K562 (cell line): ENCODE measurements around the gene YPEL2. TPM values are rescaled to one million over a fixed set of nuclear protein-coding genes. Genes with fewer than 3 reads are reported as not detected.
A peak's percentile ranks its signal among the peaks of the same experiment; 100 is the strongest.

Source experiments
- ATAC-seq: fragments of 200-7000 bp; cut with Tn5 transposase; 3 replicates; pipeline ENCODE4 v1.9.1; 2020; ENCODE audit warnings: moderate library complexity
- BruUV-seq: library from RNA; stranded (reverse); fragments of 400-500 nt; replicated peaks from 2 replicates; lab custom pipeline; 2021; lab: Mats Ljungman, UMichigan
- CTCF ChIA-PET: fragments of 300-600 bp; formaldehyde crosslinking; extraction: SDS; loops from one replicate; lab custom pipeline; 2021; ENCODE audit warnings: low intra/inter-chr PET ratio; lab: Yijun Ruan, JAX
- POLR2A ChIA-PET: fragments of 300-600, 350-650 bp; sonication (Branson Sonifier 250); formaldehyde crosslinking; extraction: SDS; loops from one replicate; lab custom pipeline; 2021; ENCODE audit warnings: antibody characterized with exemption, inconsistent platforms; lab: Yijun Ruan, JAX
- DNase-seq, 4 experiments: peaks; one replicate each; pipeline versions ENCODE4 v3.0.0 to v3.0.0-alpha.2; 2011 to 2018; ENCODE audit warnings: low spot score in 3 of 4, mixed read lengths in 3 of 4; ENCODE audit errors: extremely low read depth in 1 of 4
- FAIRE-seq: peaks from 2 replicates; lab custom pipeline; 2011; peaks lifted over from hg19 to GRCh38; lab: Jason Lieb, UNC
- H2AFZ ChIP-seq: 2 replicates; pipeline ENCODE4 v1.6.0; 2011; ENCODE audit warnings: low read depth, low read length, control low read depth, inconsistent platforms
- H3K27ac ChIP-seq: fragments of 200-600 bp; 3 replicates; pipeline ENCODE4 v1.8.0; 2011; ENCODE audit warnings: low read depth, mild to moderate bottlenecking, control low read depth, inconsistent platforms, low read length, moderate library complexity, mixed read lengths; ENCODE audit errors: extremely low read depth
- H3K27me3 ChIP-seq, 2 experiments: fragments of 300-600 bp in 1 of 2; 2 replicates in 1 of 2; 3 replicates in 1 of 2; pipeline versions ENCODE4 v1.6.0 to v1.8.0; 2011; ENCODE audit warnings: inconsistent platforms in 2 of 2, low read length in 2 of 2, mild to moderate bottlenecking in 1 of 2, mixed read lengths in 1 of 2, moderate library complexity in 1 of 2; ENCODE audit not compliant: control insufficient read depth in 2 of 2, insufficient read depth in 2 of 2
- H3K36me3 ChIP-seq: fragments of 300-600 bp; 3 replicates; pipeline ENCODE4 v1.8.0; 2011; ENCODE audit warnings: mild to moderate bottlenecking, low read length, inconsistent platforms; ENCODE audit not compliant: control insufficient read depth, insufficient read depth
- H3K4me1 ChIP-seq, 2 experiments: fragments of 200-600 bp in 1 of 2; replicated peaks in 1 of 2; 2 replicates in 1 of 2; 3 replicates in 1 of 2; pipeline versions ENCODE4 v1.5.1 to v1.8.0; 2011; ENCODE audit warnings: inconsistent platforms in 2 of 2, low read length in 2 of 2, mild to moderate bottlenecking in 1 of 2, mixed read lengths in 1 of 2, moderate library complexity in 1 of 2; ENCODE audit not compliant: control insufficient read depth in 2 of 2, insufficient read depth in 2 of 2
- H3K4me2 ChIP-seq: 2 replicates; pipeline ENCODE4 v1.6.1; 2011; ENCODE audit warnings: low read length, control low read depth, inconsistent platforms, mixed read lengths; ENCODE audit not compliant: insufficient read depth
- H3K4me3 ChIP-seq: fragments of 200-600 bp; sonication (generic), shearing (Covaris generic); 2 replicates; pipeline ENCODE4 v1.5.1; 2016; ENCODE audit warnings: control low read depth, inconsistent platforms
- H3K79me2 ChIP-seq: fragments of 200-600 bp; 3 replicates; pipeline ENCODE4 v1.8.0; 2011; ENCODE audit warnings: low read length, inconsistent platforms; ENCODE audit not compliant: control insufficient read depth, insufficient read depth
- H3K9ac ChIP-seq, 2 experiments: 2 replicates each; pipeline versions ENCODE4 v1.6.0 to v1.6.1; 2011; ENCODE audit warnings: low read depth in 2 of 2, low read length in 2 of 2, control low read depth in 1 of 2, inconsistent platforms in 1 of 2, mild to moderate bottlenecking in 1 of 2, mixed read lengths in 1 of 2; ENCODE audit not compliant: insufficient read depth in 1 of 2
- H3K9me1 ChIP-seq: one replicate; pipeline ENCODE4 v1.6.0; 2011; ENCODE audit warnings: inconsistent platforms, mild to moderate bottlenecking, low read length, moderate library complexity; ENCODE audit not compliant: control insufficient read depth, insufficient read depth
- H3K9me3 ChIP-seq: replicated peaks from 2 replicates; pipeline ENCODE4 v1.5.1; 2011; ENCODE audit warnings: low read depth, low read length, inconsistent platforms; ENCODE audit not compliant: control insufficient read depth, insufficient read depth
- H4K20me1 ChIP-seq: replicated peaks from 2 replicates; pipeline ENCODE4 v1.6.1; 2011; ENCODE audit warnings: low read length, inconsistent platforms, mixed read lengths; ENCODE audit not compliant: control insufficient read depth, insufficient read depth
- BACH1 ChIP-seq: fragments of 200-800 bp; sonication (Bioruptor generic); IDR thresholded peaks from 2 replicates; pipeline ENCODE4 v1.6.1; 2016; ENCODE audit warnings: missing genetic modification characterization, missing compliant biosample characterization
- DPF2 ChIP-seq: fragments of 450-650 bp; IDR thresholded peaks from 2 replicates; pipeline ENCODE4 v1.6.1; 2016
- HMGN3 ChIP-seq: IDR thresholded peaks from 2 replicates; pipeline ENCODE4 v1.6.1; 2011; ENCODE audit warnings: borderline replicate concordance, low read depth, mild to moderate bottlenecking, mixed read lengths, low read length; ENCODE audit not compliant: insufficient read length; ENCODE audit errors: extremely low read depth
- RFX1 ChIP-seq: fragments of 450-650 bp; IDR thresholded peaks from 2 replicates; pipeline ENCODE4 v1.6.1; 2016; ENCODE audit warnings: mild to moderate bottlenecking, moderate library complexity
- STAT5A ChIP-seq: IDR thresholded peaks from 2 replicates; pipeline ENCODE4 v1.6.1; 2012; ENCODE audit warnings: low read length, inconsistent platforms, borderline replicate concordance
- ZNF384 ChIP-seq: IDR thresholded peaks from 2 replicates; pipeline ENCODE4 v1.6.1; 2012; ENCODE audit warnings: low read depth, low read length, improper control_type of control experiment
- WGBS: fragments of 100-300 bp; shearing (Covaris generic); methylation state at CpG from one replicate; pipeline ENCODE4 v1.1.6; 2016; ENCODE audit warnings: low coverage, mixed read lengths; ENCODE audit not compliant: insufficient coverage; ENCODE audit errors: missing lambda C conversion rate; 5-methylcytosine and 5-hydroxymethylcytosine counted together
- in situ Hi-C: fragments of 300-500 bp; cut with MboI; formaldehyde crosslinking; loops from 4 replicates; pipeline ENCODE4 v1.15.0; 2018; ENCODE audit warnings: inconsistent platforms, mixed read lengths
- intact Hi-C: fragments of 100-400 bp; cut with micrococcal nuclease; formaldehyde crosslinking; loops from 2 replicates; pipeline ENCODE4 v1.14.2; 2022
- polyA plus RNA-seq, 8 experiments: library from polyadenylated mRNA; depleted of rRNA in 4 of 8; stranded (reverse) in 5 of 8; unstranded in 3 of 8; fragments of >200 nt; fragmentation: Nextera tagmentation in 2 of 8; fragmentation: Illumina TruSeq in 1 of 8; extraction: Ambion mirVana in 2 of 8; extraction: Trizol in 1 of 8; gene quantifications; 2 replicates each; pipeline versions ENCODE4 v1.2.1 to v1.2.3, GENCODE V29; 2011 to 2014; ENCODE audit warnings: inconsistent platforms in 1 of 8, missing spikeins in 1 of 8
- total RNA-seq, 7 experiments: library from RNA; depleted of rRNA in 6 of 7; stranded (reverse); fragments of >200 nt in 6 of 7; fragmentation: Illumina TruSeq in 2 of 7; extraction: Trizol in 2 of 7; gene quantifications; 2 replicates each; pipeline versions ENCODE4 v1.2.1 to v1.2.3, GENCODE V29; 2011 to 2021; ENCODE audit warnings: low replicate concordance in 1 of 7
- TF ChIP-seq, protein P1 (sequence below), 2 experiments: fragments of 450-650 bp in 1 of 2; IDR thresholded peaks; 2 replicates each; pipeline ENCODE4 v1.6.1; 2011 to 2017; ENCODE audit warnings: low read depth in 2 of 2, antibody characterized with exemption in 1 of 2, borderline replicate concordance in 1 of 2, low read length in 1 of 2, mild to moderate bottlenecking in 1 of 2, mixed read lengths in 1 of 2; ENCODE audit not compliant: control insufficient read depth in 1 of 2
- TF ChIP-seq, protein P2 (sequence below): fragments of 250-450 bp; sonication (Bioruptor Pico); IDR thresholded peaks from 2 replicates; pipeline ENCODE4 v1.4.0; 2020; ENCODE audit warnings: borderline replicate concordance

YPEL2 gene
- total and polyA plus RNA-seq, 9 of the 15 experiments (the other 6 are each of a cell fraction or from before 2014, with no cell fraction given): 0.11 to 2.4 (median 0.47) TPM

DNA sequence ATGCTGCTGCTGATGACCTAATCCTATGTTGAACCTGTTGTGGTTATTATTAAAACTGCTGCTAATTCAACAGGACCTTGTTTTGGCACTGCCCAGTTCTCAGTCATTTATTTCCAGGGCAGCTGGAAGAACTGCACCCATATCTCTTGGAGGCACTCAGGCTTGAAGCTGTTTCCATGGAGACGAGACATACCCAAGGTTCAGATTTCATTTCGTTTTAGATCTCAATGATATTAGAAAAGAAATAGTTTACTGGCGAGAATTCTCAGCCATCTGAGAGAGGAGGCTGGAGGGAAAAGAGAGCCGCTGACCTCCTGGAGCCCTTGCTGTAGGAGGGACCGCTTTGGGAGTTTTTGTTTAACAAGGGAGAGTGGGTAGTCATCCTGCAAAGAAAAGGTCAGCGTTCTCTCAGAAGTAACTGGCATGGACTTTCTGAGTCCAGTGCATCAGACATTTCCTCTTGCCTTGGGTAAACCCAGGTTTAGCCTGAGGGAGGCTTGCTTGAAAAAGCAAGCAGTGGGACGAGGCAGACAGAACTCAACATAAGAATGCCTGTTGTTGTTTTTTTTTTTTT is 75.4 kb downstream of the YPEL2 start:
- H2AFZ ChIP-seq: no peak overlapping the region
- ATAC-seq (no peak), DNase-seq (no peak), FAIRE-seq (no peak)
- no peak overlapping the region for H3K4me3 ChIP-seq
- intact Hi-C loops: no loop called here
- in situ Hi-C loops: no loop called here
- no peak for TF ChIP-seq STAT5A
- peak; percentile 65 for TF ChIP-seq RFX1
- H3K9me1 ChIP-seq: no peaks in the 10 kb centered on the region
- WGBS: 1% methylated on average over 7 of the region's 7 CpGs
- no peaks in the 10 kb centered on the region for H3K36me3 ChIP-seq
- H3K27me3 ChIP-seq: peaks cover 3 to 29% of the 10 kb centered on the region in 2 experiments; a peak in 4 of 5 replicates
- ChIA-PET POLR2A (no interaction called here), CTCF (no interaction called here)
- BruUV-seq: no TSS peak
- H3K4me2 ChIP-seq: no peak overlapping the region
- no peaks in the 10 kb centered on the region for H3K79me2 ChIP-seq
- no peak overlapping the region for H3K27ac ChIP-seq
- no peaks in the 10 kb centered on the region for H4K20me1 ChIP-seq
- H3K9ac ChIP-seq: no peak overlapping the region
- H3K9me3 ChIP-seq: no peaks in the 10 kb centered on the region; the same call in 1 of the 2 replicates
- no peaks in the 10 kb centered on the region for H3K4me1 ChIP-seq

DNA sequence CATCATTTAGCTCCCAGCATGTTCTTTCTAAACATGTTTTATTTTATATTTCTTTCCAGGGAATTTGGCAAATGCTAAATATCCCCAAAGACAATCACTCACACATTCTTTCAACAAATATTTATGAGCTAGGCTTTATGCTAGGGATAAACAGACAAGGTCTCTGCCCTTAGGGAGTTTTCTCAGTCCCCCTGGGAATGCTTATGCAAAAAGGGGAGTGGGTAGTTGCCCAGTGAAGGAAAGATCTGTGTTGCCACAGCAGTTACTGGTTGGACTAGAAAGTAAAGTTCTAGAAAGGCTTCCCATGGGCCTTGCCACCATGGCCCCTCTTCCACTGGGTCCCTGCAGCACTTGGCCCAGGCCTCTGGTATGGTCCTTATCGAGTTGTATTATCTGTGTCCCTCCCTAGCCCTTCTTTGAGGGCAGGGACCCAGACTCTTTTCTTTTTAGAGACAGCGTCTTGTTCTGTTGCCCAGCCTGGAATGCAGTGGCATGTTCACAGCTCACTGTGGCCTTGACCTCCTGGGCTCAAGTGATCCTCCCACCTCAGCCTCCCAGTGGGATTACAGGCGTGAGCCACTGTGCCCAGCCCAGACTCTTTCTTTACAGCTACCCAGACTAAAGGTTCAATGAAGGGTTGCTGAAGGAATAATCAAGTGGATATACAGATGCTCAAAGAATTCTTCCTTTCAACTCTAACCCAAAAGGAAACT is 78.0 kb downstream of the YPEL2 start:
- BruUV-seq: no TSS peak
- CTCF ChIA-PET: no interaction called here
- no peak for TF ChIP-seq ZNF384
- TF ChIP-seq, protein P1, sequence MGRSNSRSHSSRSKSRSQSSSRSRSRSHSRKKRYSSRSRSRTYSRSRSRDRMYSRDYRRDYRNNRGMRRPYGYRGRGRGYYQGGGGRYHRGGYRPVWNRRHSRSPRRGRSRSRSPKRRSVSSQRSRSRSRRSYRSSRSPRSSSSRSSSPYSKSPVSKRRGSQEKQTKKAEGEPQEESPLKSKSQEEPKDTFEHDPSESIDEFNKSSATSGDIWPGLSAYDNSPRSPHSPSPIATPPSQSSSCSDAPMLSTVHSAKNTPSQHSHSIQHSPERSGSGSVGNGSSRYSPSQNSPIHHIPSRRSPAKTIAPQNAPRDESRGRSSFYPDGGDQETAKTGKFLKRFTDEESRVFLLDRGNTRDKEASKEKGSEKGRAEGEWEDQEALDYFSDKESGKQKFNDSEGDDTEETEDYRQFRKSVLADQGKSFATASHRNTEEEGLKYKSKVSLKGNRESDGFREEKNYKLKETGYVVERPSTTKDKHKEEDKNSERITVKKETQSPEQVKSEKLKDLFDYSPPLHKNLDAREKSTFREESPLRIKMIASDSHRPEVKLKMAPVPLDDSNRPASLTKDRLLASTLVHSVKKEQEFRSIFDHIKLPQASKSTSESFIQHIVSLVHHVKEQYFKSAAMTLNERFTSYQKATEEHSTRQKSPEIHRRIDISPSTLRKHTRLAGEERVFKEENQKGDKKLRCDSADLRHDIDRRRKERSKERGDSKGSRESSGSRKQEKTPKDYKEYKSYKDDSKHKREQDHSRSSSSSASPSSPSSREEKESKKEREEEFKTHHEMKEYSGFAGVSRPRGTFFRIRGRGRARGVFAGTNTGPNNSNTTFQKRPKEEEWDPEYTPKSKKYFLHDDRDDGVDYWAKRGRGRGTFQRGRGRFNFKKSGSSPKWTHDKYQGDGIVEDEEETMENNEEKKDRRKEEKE (IDR thresholded peaks at IDR 0.05; ENCODE audit: borderline replicate concordance in 1 of 2, control insufficient read depth in 1 of 2, low read depth in 2 of 2, low read length in 1 of 2): no peak
- TF ChIP-seq DPF2: no peak
- TF ChIP-seq HMGN3: no peak
- TF ChIP-seq BACH1 (tag): no peak
- TF ChIP-seq, protein P2, sequence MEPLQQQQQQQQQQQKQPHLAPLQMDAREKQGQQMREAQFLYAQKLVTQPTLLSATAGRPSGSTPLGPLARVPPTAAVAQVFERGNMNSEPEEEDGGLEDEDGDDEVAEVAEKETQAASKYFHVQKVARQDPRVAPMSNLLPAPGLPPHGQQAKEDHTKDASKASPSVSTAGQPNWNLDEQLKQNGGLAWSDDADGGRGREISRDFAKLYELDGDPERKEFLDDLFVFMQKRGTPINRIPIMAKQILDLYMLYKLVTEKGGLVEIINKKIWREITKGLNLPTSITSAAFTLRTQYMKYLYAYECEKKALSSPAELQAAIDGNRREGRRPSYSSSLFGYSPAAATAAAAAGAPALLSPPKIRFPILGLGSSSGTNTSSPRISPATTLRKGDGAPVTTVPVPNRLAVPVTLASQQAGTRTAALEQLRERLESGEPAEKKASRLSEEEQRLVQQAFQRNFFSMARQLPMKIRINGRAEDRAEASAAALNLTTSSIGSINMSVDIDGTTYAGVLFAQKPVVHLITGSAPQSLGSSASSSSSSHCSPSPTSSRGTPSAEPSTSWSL (CRISPR knock-in tag): no peak

More for the DNA sequence above, 78.0 kb downstream of the YPEL2 start:
- H3K27me3 ChIP-seq: peaks cover 6 to 35% of the 10 kb centered on the region in 2 experiments; a peak in 3 of 5 replicates
- POLR2A ChIA-PET: no interaction called here
- H4K20me1 ChIP-seq: no peaks in the 10 kb centered on the region
- H3K4me1 ChIP-seq: no peaks in the 10 kb centered on the region
- no peak overlapping the region for H3K4me3 ChIP-seq
- H3K9me3 ChIP-seq: no peaks in the 10 kb centered on the region; the same call in 1 of the 2 replicates
- H2AFZ ChIP-seq: no peak overlapping the region
- FAIRE-seq (no peak), ATAC-seq (no peak), DNase-seq (no peak)
- no peak overlapping the region for H3K27ac ChIP-seq
- H3K79me2 ChIP-seq: no peaks in the 10 kb centered on the region
- no peak overlapping the region for H3K4me2 ChIP-seq
- no peaks in the 10 kb centered on the region for H3K9me1 ChIP-seq
- in situ Hi-C loops: no loop called here
- WGBS: 9% methylated on average over 3 of the region's 3 CpGs
- H3K9ac ChIP-seq: no peak overlapping the region
- no peaks in the 10 kb centered on the region for H3K36me3 ChIP-seq
- intact Hi-C loops: no loop called here
